Caco-2 (cell line): ENCODE results near the gene MSX1. TPM values are rescaled to one million over a fixed set of nuclear protein-coding genes. Genes with fewer than 3 reads are reported as not detected.

Source experiments
- BruUV-seq: library from RNA; stranded (reverse); fragments of 400-500 nt; replicated peaks from 2 replicates; lab custom pipeline; 2021; lab: Mats Ljungman, UMichigan
- CTCF ChIA-PET: fragments of 300-600 bp; sonication (Branson Sonifier 250); formaldehyde crosslinking; loops from one replicate; lab custom pipeline; 2022; ENCODE audit warnings: antibody characterized with exemption; lab: Charles Lee
- POLR2A ChIA-PET: fragments of 300-600 bp; sonication (Branson Sonifier 250); formaldehyde crosslinking; loops from one replicate; lab custom pipeline; 2022; ENCODE audit warnings: antibody characterized with exemption; lab: Charles Lee
- DNase-seq, 2 experiments: peaks; one replicate each; pipeline versions ENCODE4 v3.0.0 to v3.0.0-alpha.2; 2020 to 2022
- H3K27me3 ChIP-seq: replicated peaks from 2 replicates; pipeline ENCODE4 v1.6.0; 2011; ENCODE audit warnings: low read length; ENCODE audit not compliant: control insufficient read depth, insufficient read depth
- H3K36me3 ChIP-seq: 2 replicates; pipeline ENCODE4 v1.5.1; 2011; ENCODE audit warnings: low read length; ENCODE audit not compliant: control insufficient read depth, insufficient read depth
- H3K4me1 ChIP-seq: fragments of 250-450 bp; sonication (Bioruptor Pico); 2 replicates; pipeline ENCODE4 v1.5.1; 2020; ENCODE audit warnings: mild to moderate bottlenecking
- H3K4me3 ChIP-seq: 2 replicates; pipeline ENCODE4 v1.5.1; 2011; ENCODE audit warnings: low read depth, mild to moderate bottlenecking, control low read depth, low read length
- H3K9me3 ChIP-seq: fragments of 250-450 bp; sonication (Bioruptor Pico); 2 replicates; pipeline ENCODE4 v1.5.1; 2020; ENCODE audit warnings: mild to moderate bottlenecking, moderate library complexity
- H3K27ac Mint-ChIP-seq: one replicate; pipeline ENCODE4 v1.8.0; 2022; ENCODE audit warnings: mixed read lengths; ENCODE audit not compliant: unreplicated experiment
- H3K27me3 Mint-ChIP-seq: one replicate; pipeline ENCODE4 v1.8.0; 2022; ENCODE audit warnings: mixed read lengths; ENCODE audit not compliant: insufficient read depth, unreplicated experiment
- H3K36me3 Mint-ChIP-seq: one replicate; pipeline ENCODE4 v1.8.0; 2022; ENCODE audit warnings: mild to moderate bottlenecking, mixed read lengths; ENCODE audit not compliant: insufficient read depth, unreplicated experiment
- H3K4me1 Mint-ChIP-seq: one replicate; pipeline ENCODE4 v1.8.0; 2022; ENCODE audit warnings: low read depth, mixed read lengths; ENCODE audit not compliant: unreplicated experiment
- H3K4me3 Mint-ChIP-seq: one replicate; pipeline ENCODE4 v1.8.0; 2022; ENCODE audit warnings: mild to moderate bottlenecking, moderate library complexity, mixed read lengths; ENCODE audit not compliant: unreplicated experiment
- H3K9me3 Mint-ChIP-seq: one replicate; pipeline ENCODE4 v1.8.0; 2022; ENCODE audit warnings: mixed read lengths; ENCODE audit not compliant: unreplicated experiment
- CTCF ChIP-seq, 2 experiments: fragments of 200-600 bp in 1 of 2; IDR thresholded peaks; 1 replicate in 1 of 2; 2 replicates in 1 of 2; pipeline versions ENCODE4 v1.5.1 to v1.8.0; 2011 to 2022; ENCODE audit warnings: antibody characterized with exemption in 1 of 2, control low read depth in 1 of 2, inconsistent platforms in 1 of 2, low read depth in 1 of 2, low read length in 1 of 2, mild to moderate bottlenecking in 1 of 2, moderate library complexity in 1 of 2; ENCODE audit not compliant: insufficient read depth in 1 of 2, severe bottlenecking in 1 of 2, unreplicated experiment in 1 of 2
- intact Hi-C: fragments of 100-400 bp; cut with micrococcal nuclease; formaldehyde crosslinking; loops from one replicate; pipeline ENCODE4 v1.10.0; 2022; ENCODE audit not compliant: unreplicated experiment
- total RNA-seq: library from RNA; stranded (reverse); gene quantifications from 2 replicates; pipeline ENCODE4 v1.2.3, GENCODE V29; 2022

Gene MSX1
- total RNA-seq, 1 experiment from 2014 or later: 35.1 TPM

DNA sequence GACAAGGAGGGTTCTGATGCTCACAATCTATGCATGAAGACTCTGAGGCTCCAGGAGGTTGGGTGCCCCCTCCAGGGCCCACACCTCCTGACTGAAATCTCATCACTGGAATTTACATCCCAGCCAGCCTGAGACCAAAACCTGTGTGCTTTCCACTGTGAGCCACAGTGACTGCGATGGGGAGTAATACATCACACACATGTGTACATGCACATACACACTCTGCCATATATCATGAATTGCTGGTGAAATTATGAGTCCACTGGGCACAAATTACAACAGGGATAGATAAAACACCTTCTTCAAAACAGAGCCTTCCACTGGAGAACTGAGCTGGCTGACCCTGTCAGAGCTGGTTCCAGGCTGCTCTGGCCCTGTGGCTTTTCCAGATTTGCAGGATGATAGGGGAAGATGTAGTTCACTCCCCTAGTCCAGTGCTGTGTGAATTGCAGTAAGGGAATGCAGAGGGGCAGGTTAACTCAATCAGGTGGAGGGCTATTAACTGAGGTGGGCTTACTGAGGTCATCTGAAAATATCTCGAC lies 35.8 kb upstream of the MSX1 start:
- intact Hi-C loops: no loop called here
- no peaks in the 10 kb centered on the region for H3K4me1 Mint-ChIP-seq
- POLR2A ChIA-PET: no interaction called here

GRCh38 chr4:4824232-4824631 lies 35.2 kb upstream of the MSX1 start:
- no peak overlapping the region for H3K27ac Mint-ChIP-seq

More for the DNA sequence above, 35.8 kb upstream of the MSX1 start:
- H3K9me3 Mint-ChIP-seq: peaks cover 21% of the 10 kb centered on the region
- TF ChIP-seq CTCF (IDR thresholded peaks at IDR 0.05; ENCODE audit: insufficient read depth in 1 of 2, low read depth in 1 of 2, low read length in 1 of 2, severe bottlenecking in 1 of 2, unreplicated experiment in 1 of 2): no peak
- Histone ChIP-seq H3K4me1 (no peaks in the 10 kb centered on the region; the same call in 1 of the 2 replicates), H3K9me3 (no peaks in the 10 kb centered on the region), H3K4me3 (no peak overlapping the region), H3K36me3 (no peaks in the 10 kb centered on the region), H3K27me3 (no peaks in the 10 kb centered on the region)
- DNase-seq: no peak
- H3K4me3 Mint-ChIP-seq: no peak overlapping the region
- no peaks in the 10 kb centered on the region for H3K36me3 Mint-ChIP-seq
- CTCF ChIA-PET: no interaction called here
- no peaks in the 10 kb centered on the region for H3K27me3 Mint-ChIP-seq
- no peak overlapping the region for H3K27ac Mint-ChIP-seq
- BruUV-seq: no TSS peak

DNA sequence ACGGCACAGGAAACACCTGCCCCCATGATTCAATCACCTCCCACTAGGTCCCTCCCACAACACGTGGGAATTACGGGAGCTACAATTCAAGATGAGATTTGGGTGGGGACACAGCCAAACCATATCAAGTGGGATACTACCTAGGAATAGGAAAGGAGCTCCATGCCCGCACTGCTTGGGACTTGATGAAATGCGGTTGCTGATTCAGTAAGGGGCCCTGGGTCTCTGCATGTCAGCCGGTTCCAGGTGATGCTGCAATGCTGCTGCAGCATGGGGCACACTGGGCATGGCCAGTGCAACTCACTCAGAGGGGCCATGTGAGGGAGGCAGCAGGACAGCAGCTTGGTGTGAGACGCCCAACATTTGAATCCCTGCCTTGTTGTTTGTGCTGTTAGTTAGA lies 34.0 kb upstream of the MSX1 start:
- no peaks in the 10 kb centered on the region for H3K36me3 ChIP-seq
- H3K27me3 ChIP-seq: no peaks in the 10 kb centered on the region
- H3K4me1 Mint-ChIP-seq: no peaks in the 10 kb centered on the region
- no TSS peak for BruUV-seq
- ChIA-PET POLR2A (no interaction called here), CTCF (no interaction called here)
- intact Hi-C loops: no loop called here
- no peaks in the 10 kb centered on the region for H3K9me3 ChIP-seq
- peaks cover 21% of the 10 kb centered on the region for H3K9me3 Mint-ChIP-seq
- H3K27me3 Mint-ChIP-seq: no peaks in the 10 kb centered on the region
- no peak overlapping the region for H3K4me3 Mint-ChIP-seq
- no peak for DNase-seq
- no peaks in the 10 kb centered on the region; the same call in 1 of the 2 replicates for H3K4me1 ChIP-seq
- no peak for TF ChIP-seq CTCF (IDR thresholded peaks at IDR 0.05; ENCODE audit: insufficient read depth in 1 of 2, low read depth in 1 of 2, low read length in 1 of 2, severe bottlenecking in 1 of 2, unreplicated experiment in 1 of 2)
- H3K36me3 Mint-ChIP-seq: no peaks in the 10 kb centered on the region
- H3K27ac Mint-ChIP-seq: no peak overlapping the region
- no peak overlapping the region for H3K4me3 ChIP-seq

More at GRCh38 chr4:4824232-4824631, 35.2 kb upstream of the MSX1 start:
- H3K4me3 Mint-ChIP-seq: no peak overlapping the region
- Histone ChIP-seq H3K36me3 (no peaks in the 10 kb centered on the region), H3K4me1 (no peaks in the 10 kb centered on the region; the same call in 1 of the 2 replicates), H3K4me3 (no peak overlapping the region), H3K27me3 (no peaks in the 10 kb centered on the region), H3K9me3 (no peaks in the 10 kb centered on the region)
- H3K36me3 Mint-ChIP-seq: no peaks in the 10 kb centered on the region
- no peaks in the 10 kb centered on the region for H3K4me1 Mint-ChIP-seq
- no TSS peak for BruUV-seq
- POLR2A ChIA-PET: no interaction called here
- H3K9me3 Mint-ChIP-seq: peaks cover 21% of the 10 kb centered on the region
- no peak for DNase-seq
- CTCF ChIA-PET: no interaction called here
- no peak for TF ChIP-seq CTCF (IDR thresholded peaks at IDR 0.05; ENCODE audit: insufficient read depth in 1 of 2, low read depth in 1 of 2, low read length in 1 of 2, severe bottlenecking in 1 of 2, unreplicated experiment in 1 of 2)
- no peaks in the 10 kb centered on the region for H3K27me3 Mint-ChIP-seq
- intact Hi-C loops: no loop called here
